Smooth muscle cell (in vitro differentiated cells): ENCODE data around the gene LSP1. TPM values are rescaled to one million over a fixed set of nuclear protein-coding genes. Genes with fewer than 3 reads are reported as not detected.
"Not testable (repeated sequence)": the region's sequence is repeated elsewhere in the genome, so short reads cannot be mapped to it uniquely, and the experiment has no call there.

Experiments
- DNase-seq: peaks from one replicate; lab custom pipeline; 2025; ENCODE audit not compliant: unreplicated experiment; lab: John Stamatoyannopoulos, UW
- H2AFZ ChIP-seq: fragments of 200-600 bp; sonication (generic); 2 replicates; pipeline ENCODE4 v1.6.0; 2016; ENCODE audit warnings: antibody characterized with exemption, low read depth, mild to moderate bottlenecking
- H3F3A ChIP-seq: fragments of 200-600 bp; sonication (generic); 2 replicates; pipeline ENCODE4 v1.6.0; 2017; ENCODE audit warnings: antibody characterized with exemption, low read depth
- H3K27ac ChIP-seq: fragments of 200-600 bp; sonication (generic); 2 replicates; pipeline ENCODE4 v1.5.1; 2016; ENCODE audit warnings: low read depth, mild to moderate bottlenecking
- H3K27me3 ChIP-seq: fragments of 200-600 bp; sonication (generic); 2 replicates; pipeline ENCODE4 v1.6.1; 2016; ENCODE audit warnings: low read depth, mild to moderate bottlenecking
- H3K36me3 ChIP-seq: fragments of 200-600 bp; sonication (generic); 2 replicates; pipeline ENCODE4 v1.5.1; 2016; ENCODE audit warnings: low read depth
- H3K4me1 ChIP-seq: fragments of 200-600 bp; sonication (generic); 2 replicates; pipeline ENCODE4 v1.5.1; 2016; ENCODE audit warnings: low read depth
- H3K4me2 ChIP-seq: fragments of 200-600 bp; sonication (generic); 2 replicates; pipeline ENCODE4 v1.6.0; 2016; ENCODE audit warnings: mild to moderate bottlenecking
- H3K4me3 ChIP-seq: fragments of 200-600 bp; sonication (generic); 2 replicates; pipeline ENCODE4 v1.5.1; 2016; ENCODE audit warnings: mild to moderate bottlenecking
- H3K79me2 ChIP-seq: fragments of 200-600 bp; sonication (generic); 2 replicates; pipeline ENCODE4 v1.6.0; 2016; ENCODE audit warnings: low read depth, mild to moderate bottlenecking
- H3K9ac ChIP-seq: fragments of 200-600 bp; sonication (generic); 2 replicates; pipeline ENCODE4 v1.6.0; 2016; ENCODE audit warnings: low read depth
- H3K9me3 ChIP-seq: fragments of 200-600 bp; sonication (generic); replicated peaks from 2 replicates; pipeline ENCODE4 v1.5.1; 2016; ENCODE audit warnings: low read depth
- H4K20me1 ChIP-seq: fragments of 200-600 bp; sonication (generic); 2 replicates; pipeline ENCODE4 v1.6.0; 2016; ENCODE audit warnings: low read depth
- CTCF ChIP-seq: fragments of 200-600 bp; sonication (generic); IDR thresholded peaks from 2 replicates; pipeline ENCODE4 v1.5.1; 2017; ENCODE audit warnings: borderline replicate concordance, mild to moderate bottlenecking, antibody characterized with exemption; ENCODE audit not compliant: insufficient read depth, poor library complexity, severe bottlenecking
- WGBS: methylation state at CpG from one replicate; pipeline ENCODE4 v1.1.7; 2016; ENCODE audit warnings: low lambda C conversion rate; 5-methylcytosine and 5-hydroxymethylcytosine counted together
- polyA plus RNA-seq: library from polyadenylated mRNA; unstranded; fragments of >200 nt; fragmentation: Nextera tagmentation; extraction: Ambion mirVana; gene quantifications from 2 replicates; pipeline ENCODE4 v1.2.1, GENCODE V29; 2016
- total RNA-seq: library from RNA; depleted of rRNA; stranded (reverse); fragments of >200 nt; gene quantifications from 2 replicates; pipeline ENCODE4 v1.2.3, GENCODE V29; 2014

The LSP1 gene, protein sequence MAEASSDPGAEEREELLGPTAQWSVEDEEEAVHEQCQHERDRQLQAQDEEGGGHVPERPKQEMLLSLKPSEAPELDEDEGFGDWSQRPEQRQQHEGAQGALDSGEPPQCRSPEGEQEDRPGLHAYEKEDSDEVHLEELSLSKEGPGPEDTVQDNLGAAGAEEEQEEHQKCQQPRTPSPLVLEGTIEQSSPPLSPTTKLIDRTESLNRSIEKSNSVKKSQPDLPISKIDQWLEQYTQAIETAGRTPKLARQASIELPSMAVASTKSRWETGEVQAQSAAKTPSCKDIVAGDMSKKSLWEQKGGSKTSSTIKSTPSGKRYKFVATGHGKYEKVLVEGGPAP
- total RNA-seq: 1.7 and 2.1 TPM in 2 replicates
- 8.7 and 13.7 TPM in 2 replicates for polyA plus RNA-seq

GRCh38 chr11:1852877-1853276 lies at the start of gene LSP1:
Gene LSP1, plus strand, starts transcription at chr11:1853084. Its CDS starts 61 bp downstream, at chr11:1853145.
- H3F3A ChIP-seq: no peaks in the 10 kb centered on the region
- DNase-seq: no peak
- H3K9me3 ChIP-seq: no peaks in the 10 kb centered on the region
- no peaks in the 10 kb centered on the region for H3K27me3 ChIP-seq
- no peak within 1 kb of the TSS for H3K4me3 ChIP-seq
- H3K4me2 ChIP-seq: no peak within 1 kb of the TSS
- WGBS: 92% methylated on average over 18 of the region's 18 CpGs
- no peak within 1 kb of the TSS for H3K27ac ChIP-seq
- no peaks in the 10 kb centered on the region for H3K4me1 ChIP-seq
- H3K79me2 ChIP-seq: no peaks in the 10 kb centered on the region
- no peak within 1 kb of the TSS for H3K9ac ChIP-seq
- no peaks in the 10 kb centered on the region for H3K36me3 ChIP-seq
- TF ChIP-seq CTCF: no peak
- no peaks in the 10 kb centered on the region for H4K20me1 ChIP-seq
- no peak within 1 kb of the TSS for H2AFZ ChIP-seq

- H4K20me1 ChIP-seq: no peaks in the 10 kb centered on the region
- no peak for DNase-seq
- 98% methylated on average over 20 of the region's 20 CpGs for whole genome bisulfite sequencing
- no peaks in the 10 kb centered on the region for H3K4me1 ChIP-seq
- H3K9me3 ChIP-seq: no peaks in the 10 kb centered on the region
- no peak for TF ChIP-seq CTCF
- H2AFZ ChIP-seq: no peak overlapping the region
- H3F3A ChIP-seq: no peaks in the 10 kb centered on the region
- H3K79me2 ChIP-seq: no peaks in the 10 kb centered on the region
- no peak overlapping the region for H3K27ac ChIP-seq
- no peaks in the 10 kb centered on the region for H3K27me3 ChIP-seq
- no peak overlapping the region for H3K9ac ChIP-seq
- H3K36me3 ChIP-seq: no peaks in the 10 kb centered on the region
- no peak overlapping the region for H3K4me2 ChIP-seq
- no peak overlapping the region for H3K4me3 ChIP-seq
These were observed 49.6 kb upstream of the LSP1 start for GRCh38 chr11:1803246-1803645.

GRCh38 chr11:1803835-1804519 lies 48.9 kb upstream of the LSP1 start:
- 96% methylated on average over 14 of the region's 42 CpGs for WGBS
- not testable (repeated sequence) for H3K9ac ChIP-seq, H2AFZ ChIP-seq

DNA sequence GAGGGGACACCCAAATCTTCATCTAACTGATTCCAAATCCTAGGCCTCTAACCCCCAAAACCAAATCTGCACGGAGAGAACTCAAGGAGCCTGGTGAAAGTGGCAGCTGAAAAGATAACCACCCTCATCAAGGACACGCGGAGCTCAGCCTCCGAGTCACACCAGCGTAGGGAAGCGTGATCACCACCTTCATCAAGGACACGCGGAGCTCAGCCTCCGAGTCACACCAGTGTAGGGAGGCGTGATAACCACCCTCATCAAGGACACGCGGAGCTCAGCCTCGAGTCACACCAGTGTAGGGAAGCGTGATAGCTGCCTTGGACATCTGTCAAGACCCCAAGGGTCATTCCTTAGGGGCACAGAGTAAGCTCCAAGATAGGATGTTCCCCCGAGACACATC lies 47.4 kb upstream of the LSP1 start:
- no peak for TF ChIP-seq CTCF

More at GRCh38 chr11:1803835-1804519, 48.9 kb upstream of the LSP1 start:
- not testable (repeated sequence) for H3F3A ChIP-seq, DNase-seq, H3K4me2 ChIP-seq, H3K36me3 ChIP-seq, H3K27me3 ChIP-seq, H3K4me3 ChIP-seq, H3K27ac ChIP-seq, H3K9me3 ChIP-seq, H3K4me1 ChIP-seq, H4K20me1 ChIP-seq, H3K79me2 ChIP-seq

More for the DNA sequence above, 47.4 kb upstream of the LSP1 start:
- WGBS: 93% methylated on average over 15 of the region's 15 CpGs
- H3K27me3 ChIP-seq: no peaks in the 10 kb centered on the region
- no peaks in the 10 kb centered on the region for H3K36me3 ChIP-seq
- H3K4me1 ChIP-seq: no peaks in the 10 kb centered on the region
- DNase-seq: no peak
- H2AFZ ChIP-seq: no peak overlapping the region
- H3K9ac ChIP-seq: no peak overlapping the region
- no peak overlapping the region for H3K4me2 ChIP-seq
- no peaks in the 10 kb centered on the region for H3K9me3 ChIP-seq
- H3K27ac ChIP-seq: no peak overlapping the region
- no peaks in the 10 kb centered on the region for H3F3A ChIP-seq
- H4K20me1 ChIP-seq: no peaks in the 10 kb centered on the region
- H3K4me3 ChIP-seq: no peak overlapping the region
- H3K79me2 ChIP-seq: no peaks in the 10 kb centered on the region
